ENCODE measurements around the gene PREX1. TPM values are rescaled to one million over a fixed set of nuclear protein-coding genes. Genes with fewer than 3 reads are reported as not detected.

PREX1 gene
- total RNA-seq, 1 donor, result 14.1 TPM

GRCh38 chr20:48734104-48734749 lies 93.6 kb downstream of the PREX1 start:
- TF ChIP-seq CTCF (IDR thresholded peaks at IDR 0.05; ENCODE audit: extremely low read depth, low read depth, low read length), result no peak
- Histone ChIP-seq H3K9me3 (ENCODE audit: low read depth, low read length) (no peaks in the 10 kb centered on the region), H3K4me1 (ENCODE audit: insufficient read depth, low read length) (no peaks in the 10 kb centered on the region), H3K4me3 (ENCODE audit: insufficient read depth, low read length) (no peak overlapping the region), H3K27me3 (ENCODE audit: insufficient read depth, low read length) (no peaks in the 10 kb centered on the region), H3K27ac (ENCODE audit: low read depth, low read length) (no peak overlapping the region), H3K79me2 (ENCODE audit: insufficient read depth, low read length) (no peaks in the 10 kb centered on the region), H3K4me2 (ENCODE audit: insufficient read depth, low read length) (no peak overlapping the region), H3K36me3 (ENCODE audit: insufficient read depth, low read length) (no peaks in the 10 kb centered on the region), H2AFZ (ENCODE audit: low read length) (no peak overlapping the region), H4K20me1 (ENCODE audit: insufficient read depth, low read length) (no peaks in the 10 kb centered on the region)
- no peak for DNase-seq (ENCODE audit: insufficient read length, low spot score, missing footprints)

GRCh38 chr20:48733296-48733790 lies 94.5 kb downstream of the PREX1 start:
- Histone ChIP-seq H3K36me3 (ENCODE audit: insufficient read depth, low read length) (no peaks in the 10 kb centered on the region), H4K20me1 (ENCODE audit: insufficient read depth, low read length) (no peaks in the 10 kb centered on the region), H2AFZ (ENCODE audit: low read length) (no peak overlapping the region), H3K4me1 (ENCODE audit: insufficient read depth, low read length) (no peaks in the 10 kb centered on the region), H3K9me3 (ENCODE audit: low read depth, low read length) (no peaks in the 10 kb centered on the region), H3K4me2 (ENCODE audit: insufficient read depth, low read length) (no peak overlapping the region), H3K4me3 (ENCODE audit: insufficient read depth, low read length) (no peak overlapping the region), H3K27ac (ENCODE audit: low read depth, low read length) (no peak overlapping the region), H3K79me2 (ENCODE audit: insufficient read depth, low read length) (no peaks in the 10 kb centered on the region), H3K27me3 (ENCODE audit: insufficient read depth, low read length) (no peaks in the 10 kb centered on the region)
- DNase-seq (ENCODE audit: insufficient read length, low spot score, missing footprints), result no peak
- no peak for TF ChIP-seq CTCF (IDR thresholded peaks at IDR 0.05; ENCODE audit: extremely low read depth, low read depth, low read length)

- no peaks in the 10 kb centered on the region for H3K9me3 ChIP-seq (ENCODE audit: low read depth, low read length)
Observed at GRCh38 chr20:48732081-48732829, 95.5 kb downstream of the PREX1 start.

More at GRCh38 chr20:48732081-48732829, 95.5 kb downstream of the PREX1 start:
- Histone ChIP-seq H2AFZ (ENCODE audit: low read length) (no peak overlapping the region), H3K4me2 (ENCODE audit: insufficient read depth, low read length) (no peak overlapping the region), H3K36me3 (ENCODE audit: insufficient read depth, low read length) (no peaks in the 10 kb centered on the region), H3K4me3 (ENCODE audit: insufficient read depth, low read length) (no peak overlapping the region), H3K4me1 (ENCODE audit: insufficient read depth, low read length) (no peaks in the 10 kb centered on the region), H4K20me1 (ENCODE audit: insufficient read depth, low read length) (no peaks in the 10 kb centered on the region), H3K27me3 (ENCODE audit: insufficient read depth, low read length) (no peaks in the 10 kb centered on the region), H3K79me2 (ENCODE audit: insufficient read depth, low read length) (no peaks in the 10 kb centered on the region), H3K27ac (ENCODE audit: low read depth, low read length) (no peak overlapping the region)
- TF ChIP-seq CTCF (IDR thresholded peaks at IDR 0.05; ENCODE audit: extremely low read depth, low read depth, low read length), result no peak
- no peak for DNase-seq (ENCODE audit: insufficient read length, low spot score, missing footprints)

Data from osteoblast (primary cell).